GM10266 (cell line): ENCODE data around the gene TMEM234.

ENCODE experiments used
- DNase-seq: peaks from one replicate; pipeline ENCODE4 v3.0.0; 2012; ENCODE audit errors: extremely low spot score
- CTCF ChIP-seq: IDR thresholded peaks from 2 replicates; pipeline ENCODE4 v1.5.1; 2012; ENCODE audit warnings: mild to moderate bottlenecking, low read depth; ENCODE audit not compliant: control insufficient read depth, insufficient read depth; ENCODE audit errors: missing control alignments

Gene TMEM234

GRCh38 chr1:32172621-32173245, 49.4 kb downstream of the TMEM234 start:
- TF ChIP-seq CTCF: no peak
- DNase-seq: no peak

- no peak for TF ChIP-seq CTCF
- no peak for DNase-seq
Measured at GRCh38 chr1:32170991-32171390, 51.2 kb downstream of the TMEM234 start.
